Osteocyte (in vitro differentiated cells): ENCODE results near the gene RCSD1. TPM values are rescaled to one million over a fixed set of nuclear protein-coding genes. Genes with fewer than 3 reads are reported as not detected.
A peak's percentile ranks its signal among the peaks of the same experiment; 100 is the strongest.
"Not testable (repeated sequence)": the region's sequence is repeated elsewhere in the genome, so short reads cannot be mapped to it uniquely, and the experiment has no call there.

Experiments
- DNase-seq: peaks from one replicate; pipeline ENCODE4 v3.0.0; 2021; ENCODE audit warnings: mixed read lengths; ENCODE audit not compliant: unreplicated experiment; ENCODE audit errors: extremely low spot score
- H3K27ac Mint-ChIP-seq: one replicate; pipeline ENCODE4 v1.8.0; 2021; ENCODE audit warnings: mild to moderate bottlenecking, mixed read lengths; ENCODE audit not compliant: unreplicated experiment
- H3K27me3 Mint-ChIP-seq: one replicate; pipeline ENCODE4 v1.8.0; 2021; ENCODE audit warnings: mixed read lengths; ENCODE audit not compliant: unreplicated experiment
- H3K36me3 Mint-ChIP-seq: one replicate; pipeline ENCODE4 v1.8.0; 2021; ENCODE audit warnings: mixed read lengths; ENCODE audit not compliant: unreplicated experiment
- H3K4me1 Mint-ChIP-seq: one replicate; pipeline ENCODE4 v1.8.0; 2021; ENCODE audit warnings: mixed read lengths; ENCODE audit not compliant: unreplicated experiment
- H3K4me3 Mint-ChIP-seq: one replicate; pipeline ENCODE4 v1.8.0; 2021; ENCODE audit warnings: mild to moderate bottlenecking, moderate library complexity, mixed read lengths; ENCODE audit not compliant: unreplicated experiment
- H3K9me3 Mint-ChIP-seq: one replicate; pipeline ENCODE4 v1.8.0; 2021; ENCODE audit warnings: mixed read lengths; ENCODE audit not compliant: unreplicated experiment
- CTCF ChIP-seq: fragments of 200-600 bp; sonication (generic); IDR thresholded peaks from 2 replicates; pipeline ENCODE4 v1.5.0; 2021; ENCODE audit warnings: antibody characterized with exemption, mild to moderate bottlenecking, moderate library complexity
- total RNA-seq: library from RNA; stranded (reverse); gene quantifications from 2 replicates; pipeline ENCODE4 v1.2.1, GENCODE V29; 2021

Gene RCSD1
- total RNA-seq, 1 donor from 2014 or later: not detected

DNA sequence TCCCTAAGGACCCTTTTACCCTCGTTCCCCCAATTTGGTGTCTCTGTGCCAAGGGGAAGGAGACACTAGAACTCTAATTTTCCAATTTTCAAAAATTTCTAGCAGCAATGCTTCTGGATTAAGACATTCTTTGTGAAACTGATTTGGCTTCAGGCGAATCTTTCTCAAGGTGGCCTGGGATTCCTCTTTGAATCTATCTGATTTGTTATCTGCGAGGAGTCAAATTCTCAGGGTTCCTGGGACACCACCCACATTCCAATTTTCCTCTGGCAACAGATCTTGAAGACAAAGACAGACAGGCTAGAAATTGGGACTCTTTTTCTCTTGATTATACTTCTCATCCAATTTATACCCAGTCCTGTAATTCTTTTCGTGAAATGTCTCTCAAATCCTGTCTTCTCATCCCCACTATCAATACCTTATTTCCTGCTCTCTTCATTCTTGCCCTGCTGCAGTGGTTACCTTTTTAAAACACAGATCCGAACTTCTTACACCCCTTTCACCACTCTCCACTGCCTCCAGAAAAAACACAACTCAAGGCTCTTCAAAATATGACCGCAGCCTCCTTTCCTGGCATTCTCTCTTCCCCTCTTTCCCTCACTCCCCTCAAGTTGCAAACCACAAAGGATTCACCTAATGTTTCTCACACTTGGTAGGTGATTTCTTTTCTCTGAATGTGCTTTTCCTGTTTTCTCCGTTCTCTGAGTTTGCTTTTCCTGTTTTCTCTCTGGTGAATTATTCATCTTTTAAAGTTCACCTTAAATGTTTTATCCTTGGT, 89.1 kb downstream of the RCSD1 start:
- no peak for DNase-seq
- no peak for TF ChIP-seq CTCF
- Mint-ChIP-seq H3K27ac (no peak overlapping the region), H3K27me3 (no peaks in the 10 kb centered on the region), H3K4me3 (no peak overlapping the region), H3K4me1 (peaks cover 26% of the 10 kb centered on the region), H3K9me3 (no peaks in the 10 kb centered on the region), H3K36me3 (no peaks in the 10 kb centered on the region)

DNA sequence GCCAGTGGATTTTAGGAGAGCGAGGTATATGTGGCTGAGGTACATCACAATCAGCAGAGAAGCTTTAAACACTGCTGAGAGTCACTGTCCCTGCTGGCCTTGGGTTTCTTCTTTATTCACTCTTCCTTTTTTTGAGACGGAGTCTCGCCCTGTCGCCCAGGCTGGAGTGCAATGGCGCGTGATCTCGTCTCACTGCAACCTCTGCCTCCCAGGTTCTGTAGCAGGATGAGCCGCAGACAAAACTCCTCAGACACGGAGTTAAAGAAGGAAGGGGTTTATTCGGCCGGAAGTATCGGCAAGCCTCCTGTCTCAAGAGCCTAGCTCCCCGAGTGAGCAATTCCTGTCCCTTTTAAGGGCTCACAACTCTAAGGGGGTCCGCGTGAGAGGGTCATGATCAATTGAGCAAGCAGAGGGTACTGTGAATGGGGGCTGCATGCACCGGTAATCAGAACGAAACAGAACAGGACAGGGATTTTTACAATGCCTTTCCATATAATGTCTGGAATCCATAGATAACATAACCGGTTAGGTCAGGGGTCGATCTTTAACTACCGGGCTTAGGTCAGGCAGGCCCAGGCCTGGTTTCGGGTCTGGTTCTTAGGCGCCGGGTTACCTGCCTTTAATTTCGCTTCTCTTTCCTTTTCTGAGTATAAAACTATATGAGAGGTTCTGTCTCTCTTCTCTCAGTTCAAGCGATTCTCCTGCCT, 89.8 kb downstream of the RCSD1 start:
- H3K4me1 Mint-ChIP-seq: peaks cover 33% of the 10 kb centered on the region
- H3K9me3 Mint-ChIP-seq, H3K36me3 Mint-ChIP-seq, H3K27me3 Mint-ChIP-seq, DNase-seq, H3K4me3 Mint-ChIP-seq, H3K27ac Mint-ChIP-seq: not testable (repeated sequence)

DNA sequence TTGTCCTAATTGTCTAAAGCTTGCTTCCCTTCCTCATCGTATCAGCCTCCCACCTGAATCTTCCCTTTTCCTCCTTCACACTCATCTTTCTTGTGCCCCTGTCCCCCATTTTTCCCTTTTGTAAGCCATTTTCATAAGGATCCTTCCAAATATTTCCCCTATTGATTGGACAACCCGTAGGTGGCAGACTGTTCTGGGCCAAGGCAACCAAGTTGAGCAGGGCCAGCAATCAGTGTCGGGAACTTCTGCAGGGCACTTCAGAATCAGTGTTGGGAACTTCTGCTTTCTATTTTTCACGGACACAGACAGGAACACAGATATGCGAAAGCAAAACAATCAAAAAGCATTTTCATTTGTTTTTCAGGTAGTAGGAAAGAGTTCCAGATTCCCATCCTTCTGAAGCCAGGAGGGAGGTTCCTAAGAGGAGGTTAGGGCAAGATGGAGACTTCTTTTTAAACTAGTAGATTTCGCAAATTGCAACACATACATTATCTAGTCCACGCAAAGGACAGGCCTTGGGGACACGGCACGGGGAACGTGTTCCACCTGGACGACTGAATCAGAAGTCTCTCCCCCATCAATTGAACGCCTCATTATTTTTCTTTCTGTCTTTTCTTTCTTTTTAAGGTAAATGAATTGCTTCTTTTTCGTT, 91.1 kb downstream of the RCSD1 start:
- Mint-ChIP-seq H3K27me3 (no peaks in the 10 kb centered on the region), H3K36me3 (peaks cover 4% of the 10 kb centered on the region), H3K4me3 (peak overlapping the region; percentile 93), H3K27ac (peak overlapping the region; percentile 86), H3K9me3 (no peaks in the 10 kb centered on the region), H3K4me1 (peaks cover 39% of the 10 kb centered on the region)
- TF ChIP-seq CTCF: peak; percentile 62
- DNase-seq: no peak

GRCh38 chr1:167721617-167722151, 91.7 kb downstream of the RCSD1 start, which contains the start of gene MPZL1:
Gene MPZL1 (plus strand): TSS chr1:167721982. CDS start chr1:167722152, 170 bp downstream.
- DNase-seq: peak; percentile 98
- H3K9me3 Mint-ChIP-seq: no peaks in the 10 kb centered on the region
- peaks cover 4% of the 10 kb centered on the region for H3K36me3 Mint-ChIP-seq
- H3K27ac Mint-ChIP-seq: peak within 1 kb of the TSS; percentile 86
- peak within 1 kb of the TSS; percentile 93 for H3K4me3 Mint-ChIP-seq
- peaks cover 45% of the 10 kb centered on the region for H3K4me1 Mint-ChIP-seq
- no peaks in the 10 kb centered on the region for H3K27me3 Mint-ChIP-seq
- no peak for TF ChIP-seq CTCF

- Mint-ChIP-seq H3K27me3 (no peaks in the 10 kb centered on the region), H3K9me3 (no peaks in the 10 kb centered on the region), H3K36me3 (peaks cover 4% of the 10 kb centered on the region), H3K4me1 (peaks cover 47% of the 10 kb centered on the region), H3K27ac (peak overlapping the region; percentile 67), H3K4me3 (peak overlapping the region; percentile 93)
- TF ChIP-seq CTCF: no peak
- DNase-seq: no peak
Measured at GRCh38 chr1:167722152-167722869, 92.3 kb downstream of the RCSD1 start.
